ENCODE measurements around the gene SLC44A1.
"Not testable (repeated sequence)": the region's sequence is repeated elsewhere in the genome, so short reads cannot be mapped to it uniquely, and the experiment has no call there.

SLC44A1 gene

DNA sequence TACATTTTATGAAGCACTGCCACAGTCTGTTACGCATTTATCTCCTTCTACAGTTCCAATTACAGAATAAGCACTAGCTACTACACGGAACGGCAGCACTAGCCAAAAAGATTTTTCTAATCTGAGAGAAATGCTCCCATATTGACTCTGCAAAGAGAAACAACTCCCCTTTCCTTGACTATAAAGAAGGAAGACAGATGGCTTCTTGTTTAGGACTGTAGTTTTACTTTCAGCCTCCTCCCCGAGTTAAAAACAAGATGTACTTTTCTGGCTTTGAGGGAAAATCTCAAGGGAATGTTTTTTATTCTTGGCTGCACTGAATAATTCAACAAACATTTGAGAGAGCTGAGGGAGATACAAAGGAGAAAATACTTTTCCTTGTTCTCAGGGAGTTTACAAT is 1.9 kb upstream of the SLC44A1 start:
- no peak for DNase-seq (ENCODE audit: low read depth)

- DNase-seq (ENCODE audit: low read depth): no peak
Observed at GRCh38 chr9:105243015-105243686, 1.3 kb upstream of the SLC44A1 start.

GRCh38 chr9:105244734-105245028 is 230 bp downstream of the SLC44A1 start:
- DNase-seq (ENCODE audit: low read depth): no peak

DNA sequence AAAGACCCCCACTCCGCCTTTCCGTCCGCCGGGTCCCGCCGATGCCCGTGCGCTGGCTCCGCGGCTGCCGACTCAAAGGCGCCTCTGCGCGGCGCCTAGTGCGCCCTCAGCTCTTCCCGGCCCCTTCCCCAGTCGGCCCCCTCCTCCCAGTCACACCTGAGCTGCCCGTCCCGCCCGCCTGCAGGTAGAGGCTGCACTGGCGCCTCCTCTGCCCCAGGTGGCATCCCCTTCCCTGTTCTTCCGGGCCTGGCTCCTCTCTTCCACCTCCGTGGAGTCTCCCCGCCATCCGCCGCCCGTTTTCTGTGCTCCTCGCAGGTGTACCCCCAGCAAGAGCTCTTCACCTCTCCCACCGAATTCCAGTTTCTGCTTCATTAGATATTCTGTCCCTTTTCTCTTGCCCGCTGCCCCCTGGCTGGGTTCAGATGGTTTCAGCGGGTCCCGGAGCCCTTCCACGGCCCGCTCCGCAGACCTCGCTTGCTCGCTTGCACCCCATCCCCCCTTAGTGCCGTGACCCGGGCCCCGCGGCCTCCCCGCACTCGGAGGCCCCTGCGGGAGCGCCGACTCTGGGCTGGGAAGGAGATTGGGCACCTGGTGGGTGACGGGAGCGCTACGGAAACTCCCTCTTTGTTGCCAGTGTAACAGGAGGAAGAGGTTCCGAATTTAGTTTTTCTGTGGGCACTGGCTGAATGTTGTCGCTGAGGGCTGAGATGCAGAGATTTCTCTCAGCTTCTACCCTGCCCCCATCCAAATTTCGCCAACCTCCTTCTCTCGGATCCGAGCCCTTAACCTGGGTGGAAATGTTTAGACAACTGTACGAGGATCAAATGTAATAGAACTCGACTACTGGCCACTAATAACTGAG is 809 bp downstream of the SLC44A1 start:
- no peak for DNase-seq (ENCODE audit: low read depth)

DNA sequence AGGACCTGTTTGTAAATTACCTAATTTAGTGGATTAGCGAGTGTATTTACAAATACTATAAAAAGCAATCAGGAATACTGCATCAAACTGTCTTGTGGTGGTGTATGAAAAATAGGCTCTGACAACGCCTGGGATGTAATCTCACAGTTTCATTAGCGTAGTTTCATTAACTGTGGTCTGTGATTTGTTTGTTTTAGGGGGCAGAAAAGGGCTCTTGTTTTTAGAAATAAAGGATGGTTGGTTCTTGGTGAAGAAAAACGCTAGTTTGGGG is 1.4 kb downstream of the SLC44A1 start:
- no peak for DNase-seq (ENCODE audit: low read depth)

DNA sequence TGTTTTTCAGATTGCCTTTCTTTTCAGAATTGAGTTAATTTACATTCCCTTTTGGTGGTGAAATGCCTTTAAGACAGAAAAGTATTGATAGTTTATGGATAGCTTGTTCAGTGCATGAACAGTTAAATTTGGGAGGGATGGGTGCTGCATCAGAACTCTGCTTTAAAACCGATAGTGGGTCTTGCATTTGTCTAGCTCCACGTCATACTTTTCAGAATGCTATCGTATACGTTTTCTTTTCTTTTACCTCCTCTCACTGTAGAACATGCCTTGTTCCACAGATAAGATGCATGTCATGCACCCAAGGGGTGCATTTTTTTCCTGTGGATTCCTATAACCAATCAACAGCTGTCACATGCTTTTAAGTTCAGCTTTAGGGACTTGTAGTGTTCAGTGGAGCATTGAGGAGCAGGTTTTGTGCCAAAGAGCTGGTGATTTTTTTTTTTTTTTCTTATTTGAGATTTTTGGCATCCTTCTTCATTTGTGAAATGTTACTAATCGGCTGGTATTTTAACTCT is 2.3 kb downstream of the SLC44A1 start:
- no peak for DNase-seq (ENCODE audit: low read depth)

DNA sequence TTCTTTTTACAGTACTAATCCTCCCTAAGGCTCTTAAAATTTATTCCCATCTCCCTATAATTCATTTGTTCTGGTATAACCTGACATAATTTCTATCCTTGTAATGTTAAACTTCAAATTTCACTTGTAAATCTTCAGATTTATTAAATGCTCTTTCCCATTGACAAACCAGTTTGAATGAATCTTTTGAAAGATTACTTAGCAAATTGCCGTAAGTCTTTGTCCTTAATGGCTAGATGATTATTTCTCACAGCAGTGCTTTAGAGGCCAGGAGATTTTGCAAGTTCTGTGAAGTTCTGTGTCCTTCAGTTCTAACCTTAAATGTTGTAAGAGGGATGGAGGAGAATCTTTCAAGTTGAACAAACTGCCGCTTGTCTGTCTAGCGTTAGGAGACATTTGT is 4.2 kb downstream of the SLC44A1 start:
- no peak for DNase-seq (ENCODE audit: low read depth)

DNA sequence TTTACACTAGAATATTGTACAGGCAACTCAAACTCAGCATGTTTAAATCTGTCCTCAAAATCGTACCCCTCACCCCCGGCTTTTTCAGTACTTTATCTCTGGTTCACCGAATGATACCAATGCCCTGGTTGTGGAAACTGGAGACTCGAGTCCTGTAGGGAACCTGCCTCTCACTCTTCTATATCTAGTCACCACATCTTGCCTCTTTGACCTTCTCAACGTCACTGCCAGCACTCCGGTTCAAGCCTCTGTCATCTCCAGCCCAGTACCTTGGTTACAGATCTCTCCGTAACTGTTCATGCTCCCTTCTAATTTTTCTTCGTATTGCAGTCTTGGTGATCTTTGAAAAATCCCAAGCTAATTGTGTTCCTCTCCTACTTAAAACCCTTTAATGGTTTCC is 6.7 kb downstream of the SLC44A1 start:
- DNase-seq (ENCODE audit: low read depth): no peak

- no peak for DNase-seq (ENCODE audit: low read depth)
Observed at GRCh38 chr9:105251733-105252404, 7.4 kb downstream of the SLC44A1 start.

- DNase-seq (ENCODE audit: low read depth): no peak
Observed at GRCh38 chr9:105252405-105252756, 7.9 kb downstream of the SLC44A1 start.

- DNase-seq (ENCODE audit: low read depth): no peak
Observed at GRCh38 chr9:105254226-105254625, 9.8 kb downstream of the SLC44A1 start.

- no peak for DNase-seq (ENCODE audit: low read depth)
Observed at GRCh38 chr9:105255421-105255820, 11.0 kb downstream of the SLC44A1 start.

GRCh38 chr9:105256569-105256968 is 12.1 kb downstream of the SLC44A1 start:
- not testable (repeated sequence) for DNase-seq (ENCODE audit: low read depth)

DNA sequence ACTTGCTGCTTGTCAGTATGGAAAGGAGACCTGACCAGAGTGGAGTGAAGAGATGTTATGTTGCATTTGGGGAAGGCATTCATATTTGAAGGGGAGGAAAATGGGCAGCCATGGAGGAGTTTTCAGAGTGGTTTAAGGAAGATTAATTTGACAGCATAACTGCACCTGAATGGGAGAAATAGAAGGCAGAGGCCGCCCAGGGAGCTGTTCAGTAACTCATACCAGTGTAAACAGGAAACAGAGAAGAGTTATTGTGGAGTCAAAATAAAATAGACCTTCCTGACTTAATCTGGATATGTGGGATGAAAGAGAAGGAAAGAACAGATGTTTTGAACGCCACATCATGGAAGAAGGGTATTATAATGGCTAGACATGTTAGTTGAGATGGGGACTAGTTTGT is 13.4 kb downstream of the SLC44A1 start:
- DNase-seq (ENCODE audit: low read depth): no peak

DNA sequence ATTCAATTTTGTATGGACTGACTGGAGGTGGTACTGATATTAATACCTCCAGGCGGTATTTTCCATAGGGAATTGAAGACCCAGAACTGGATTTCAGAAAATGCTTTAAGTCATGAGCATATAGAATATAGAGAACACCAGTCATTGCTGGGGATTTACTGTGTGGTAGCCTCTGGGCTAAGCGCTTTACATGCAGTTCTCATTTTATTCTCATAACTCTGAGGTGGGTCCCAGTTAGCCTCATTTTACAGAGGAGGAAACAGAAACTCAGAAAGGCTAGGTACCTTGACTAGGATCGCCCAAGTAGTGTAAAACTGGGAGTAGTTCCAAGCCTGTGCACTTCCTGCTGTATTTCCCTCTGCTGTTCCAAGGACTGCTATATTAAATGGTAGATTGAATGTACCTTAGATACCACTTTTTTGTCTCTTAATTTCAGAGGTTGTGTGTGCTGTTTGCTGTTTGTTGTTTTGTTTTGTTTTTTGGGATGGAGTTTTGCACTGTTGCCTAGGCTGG is 13.8 kb downstream of the SLC44A1 start:
- DNase-seq (ENCODE audit: low read depth): no peak

DNA sequence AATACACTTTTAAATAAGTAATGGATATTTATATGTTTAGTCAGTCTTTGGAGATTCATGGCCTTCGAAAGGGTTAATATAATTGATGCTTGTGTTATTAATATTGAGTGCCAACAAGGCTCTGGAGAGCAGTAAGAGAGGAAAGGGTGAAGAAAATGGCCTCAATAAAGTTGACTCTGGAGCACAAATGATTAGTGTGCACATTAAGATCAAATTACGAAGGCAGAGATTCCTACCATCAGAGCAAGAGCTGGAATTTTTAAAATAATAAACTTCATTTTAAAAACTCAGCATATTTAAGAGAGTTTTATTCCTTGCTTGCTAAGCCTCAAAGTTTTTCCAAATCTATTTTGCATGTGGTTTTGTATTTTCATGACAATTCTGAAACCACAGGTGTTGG is 14.8 kb downstream of the SLC44A1 start:
- no peak for DNase-seq (ENCODE audit: low read depth)

- DNase-seq (ENCODE audit: low read depth): no peak
Observed at GRCh38 chr9:105259731-105260612, 15.5 kb downstream of the SLC44A1 start.

DNA sequence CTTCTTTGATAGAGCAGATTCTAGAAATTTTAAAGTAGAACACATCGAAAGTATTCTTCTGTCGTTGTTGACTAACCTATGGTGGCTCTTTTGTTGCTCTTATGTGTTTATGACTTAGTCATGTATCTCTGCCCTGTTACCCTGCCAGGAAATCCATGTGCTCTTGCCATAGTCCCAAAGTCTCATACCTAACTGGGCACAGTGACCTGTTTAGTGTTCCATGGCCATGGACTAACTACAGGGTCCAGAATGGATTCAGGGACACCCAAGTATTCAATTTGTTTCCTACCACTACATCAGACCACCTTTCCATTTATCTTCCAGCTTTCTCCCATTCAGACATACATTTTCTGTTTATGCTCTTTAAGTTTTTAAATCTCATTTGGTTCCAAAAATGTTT is 18.0 kb downstream of the SLC44A1 start:
- no peak for DNase-seq (ENCODE audit: low read depth)

- DNase-seq (ENCODE audit: low read depth): no peak
Observed at GRCh38 chr9:105264380-105264779, 19.9 kb downstream of the SLC44A1 start.

DNA sequence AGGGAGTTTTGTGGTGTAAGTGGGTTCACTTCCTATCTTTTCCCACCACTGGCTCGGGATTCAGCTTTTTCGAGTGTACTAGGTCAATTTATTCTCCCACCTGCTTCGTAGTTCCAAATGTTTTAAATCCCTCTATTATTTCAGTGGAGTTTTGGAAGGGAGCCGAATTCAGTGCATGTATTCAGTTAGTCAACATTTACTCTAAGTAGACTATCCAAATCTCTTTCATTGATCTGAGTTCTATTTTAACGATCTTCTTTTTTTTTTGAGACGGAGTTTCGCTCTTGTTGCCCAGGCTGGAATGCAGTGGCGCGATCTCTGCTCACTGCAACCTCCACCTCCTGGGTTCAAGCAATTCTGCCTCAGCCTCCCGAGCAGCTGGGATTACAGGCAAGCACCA is 23.8 kb downstream of the SLC44A1 start:
- DNase-seq (ENCODE audit: low read depth): not testable (repeated sequence)

DNA sequence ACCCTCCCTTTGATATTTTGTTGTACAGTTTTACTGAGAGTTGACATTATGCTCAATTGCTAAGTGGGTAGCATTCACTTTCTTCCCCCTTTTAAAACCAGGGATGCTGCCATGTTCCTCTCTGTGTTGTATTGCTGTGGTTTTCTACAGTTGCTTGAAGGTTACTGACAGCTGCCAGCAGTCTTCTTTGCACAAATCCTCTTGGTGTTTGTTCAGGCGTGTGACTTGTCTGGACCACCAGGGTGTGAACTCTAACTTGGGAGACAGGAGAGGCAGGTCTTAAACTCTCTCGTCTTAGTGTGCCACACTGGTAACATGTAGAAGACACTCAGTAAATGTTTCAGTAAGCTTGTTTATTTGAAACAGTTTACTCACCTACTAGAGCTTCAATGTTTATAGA is 25.1 kb downstream of the SLC44A1 start:
- no peak for DNase-seq (ENCODE audit: low read depth)

DNA sequence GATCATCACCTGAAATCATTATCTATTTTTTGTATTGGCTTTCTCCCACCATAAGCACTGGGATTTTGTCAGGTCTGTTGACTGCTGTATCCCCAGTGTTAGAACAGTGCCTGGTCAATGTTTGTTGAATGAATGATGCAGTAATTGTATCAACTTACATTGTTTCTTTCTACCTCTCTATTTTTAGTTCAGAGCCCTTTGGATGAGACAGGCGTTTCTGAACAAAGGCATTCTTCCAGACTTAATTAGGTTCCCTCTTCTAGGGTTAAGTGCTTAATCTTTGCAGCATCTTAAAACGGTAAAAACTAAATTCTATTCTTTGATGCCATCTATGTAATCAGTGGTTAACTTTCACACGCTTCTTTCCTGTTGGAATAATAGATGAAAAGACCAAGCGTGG is 26.3 kb downstream of the SLC44A1 start:
- DNase-seq (ENCODE audit: low read depth): no peak

Data from stimulated activated CD8-positive, alpha-beta memory T cell treated with anti-CD3 and anti-CD28 coated beads, Interleukin-7, amount 100 ng/mL, for 24 hours (primary cell).